Liver (tissue), 9 donors: ENCODE data around the gene IRF2BP2. TPM values are rescaled to one million over a fixed set of nuclear protein-coding genes. Genes with fewer than 3 reads are reported as not detected.

ENCODE experiments used
- DNase-seq: peaks from one replicate; pipeline ENCODE4 v3.0.0-alpha.2; 2017; ENCODE audit warnings: low spot score
- H3K27ac ChIP-seq, 2 donors: one replicate each; pipeline ENCODE4 v1.7.0; 2013; ENCODE audit warnings: inconsistent platforms in 2 of 2, low read length in 2 of 2, control low read depth in 1 of 2, low read depth in 1 of 2, mild to moderate bottlenecking in 1 of 2
- H3K27me3 ChIP-seq, 4 donors: one replicate each; pipeline versions ENCODE4 v1.6.1 to v1.7.0; 2013; ENCODE audit warnings: low read length in 3 of 4, inconsistent platforms in 1 of 4, mild to moderate bottlenecking in 1 of 4, moderate library complexity in 1 of 4; ENCODE audit not compliant: control insufficient read depth in 4 of 4, insufficient read depth in 4 of 4
- H3K36me3 ChIP-seq, 4 donors: one replicate each; pipeline versions ENCODE4 v1.6.1 to v1.7.0; 2013; ENCODE audit warnings: low read length in 3 of 4, mild to moderate bottlenecking in 3 of 4, low read depth in 1 of 4, moderate library complexity in 1 of 4; ENCODE audit not compliant: control insufficient read depth in 4 of 4, insufficient read depth in 3 of 4
- H3K4me1 ChIP-seq, 4 donors: one replicate each; pipeline versions ENCODE4 v1.6.1 to v1.7.0; 2013; ENCODE audit warnings: low read length in 3 of 4, mild to moderate bottlenecking in 3 of 4, moderate library complexity in 1 of 4; ENCODE audit not compliant: control insufficient read depth in 4 of 4, insufficient read depth in 4 of 4
- H3K4me3 ChIP-seq, 3 donors: one replicate each; pipeline versions ENCODE4 v1.6.1 to v1.7.0; 2013; ENCODE audit warnings: low read length in 3 of 3, control low read depth in 1 of 3, low read depth in 1 of 3, mild to moderate bottlenecking in 1 of 3
- H3K9ac ChIP-seq, 2 donors: one replicate each; pipeline ENCODE4 v1.7.0; 2013; ENCODE audit warnings: low read length in 2 of 2, mild to moderate bottlenecking in 2 of 2, moderate library complexity in 2 of 2, control low read depth in 1 of 2, low read depth in 1 of 2
- H3K9me3 ChIP-seq, 4 donors: one replicate each; pipeline versions ENCODE4 v1.6.1 to v1.7.0; 2013; ENCODE audit warnings: low read length in 3 of 4; ENCODE audit not compliant: control insufficient read depth in 4 of 4
- ATF3 ChIP-seq: IDR thresholded peaks from 2 replicates; pipeline ENCODE4 v1.6.1; 2016; ENCODE audit warnings: antibody characterized with exemption
- EGR1 ChIP-seq, 2 donors: IDR thresholded peaks; 2 replicates each; pipeline ENCODE4 v1.6.1; 2016 to 2018; ENCODE audit warnings: antibody characterized with exemption in 2 of 2, low read depth in 2 of 2
- FOXA1 ChIP-seq: IDR thresholded peaks from 2 replicates; pipeline ENCODE4 v1.6.1; 2016; ENCODE audit warnings: antibody characterized with exemption
- FOXA2 ChIP-seq: IDR thresholded peaks from 2 replicates; pipeline ENCODE4 v1.6.1; 2016; ENCODE audit warnings: antibody characterized with exemption
- HNF4A ChIP-seq, 2 donors: conservative IDR thresholded peaks; 2 replicates each; pipeline ENCODE4 v1.6.1; 2016; ENCODE audit warnings: antibody characterized with exemption in 2 of 2, mild to moderate bottlenecking in 2 of 2
- HNF4G ChIP-seq: IDR thresholded peaks from 2 replicates; pipeline ENCODE4 v1.6.1; 2016; ENCODE audit warnings: antibody characterized with exemption
- JUND ChIP-seq, 2 donors: IDR thresholded peaks; 2 replicates each; pipeline ENCODE4 v1.6.1; 2016; ENCODE audit warnings: antibody characterized with exemption in 2 of 2
- MAX ChIP-seq: IDR thresholded peaks from 2 replicates; pipeline ENCODE4 v1.6.1; 2016; ENCODE audit warnings: antibody characterized with exemption
- RAD21 ChIP-seq, 2 donors: IDR thresholded peaks; 2 replicates each; pipeline ENCODE4 v1.6.1; 2016; ENCODE audit warnings: antibody characterized with exemption in 2 of 2, mild to moderate bottlenecking in 2 of 2
- REST ChIP-seq: IDR thresholded peaks from 2 replicates; pipeline ENCODE4 v1.6.1; 2016; ENCODE audit warnings: antibody characterized with exemption, mild to moderate bottlenecking
- RXRA ChIP-seq, 2 donors: IDR thresholded peaks; 2 replicates each; pipeline ENCODE4 v1.6.1; 2017 to 2018; ENCODE audit warnings: antibody characterized with exemption in 2 of 2, mild to moderate bottlenecking in 1 of 2
- SP1 ChIP-seq: IDR thresholded peaks from 2 replicates; pipeline ENCODE4 v1.6.1; 2018; ENCODE audit warnings: antibody characterized with exemption, mild to moderate bottlenecking
- TAF1 ChIP-seq: conservative IDR thresholded peaks from 2 replicates; pipeline ENCODE4 v1.6.1; 2016; ENCODE audit warnings: antibody characterized with exemption, mild to moderate bottlenecking
- YY1 ChIP-seq: IDR thresholded peaks from 2 replicates; pipeline ENCODE4 v1.6.1; 2016; ENCODE audit warnings: antibody characterized with exemption, mild to moderate bottlenecking
- WGBS: extraction: QIAGEN DNeasy Blood & Tissue Kit; methylation state at CpG from one replicate; pipeline ENCODE4 v1.1.7; 2013; 5-methylcytosine and 5-hydroxymethylcytosine counted together
- polyA plus RNA-seq, 2 donors: library from polyadenylated mRNA; stranded (reverse) in 1 of 2; unstranded in 1 of 2; fragments of 200-250 nt in 1 of 2; fragments of >200 nt in 1 of 2; fragmentation: Nextera tagmentation in 1 of 2; extraction: Ambion mirVana in 1 of 2; gene quantifications; one replicate each; pipeline versions ENCODE4 v1.2.1 to v1.2.3, GENCODE V29; 2013 to 2015
- total RNA-seq, 2 donors: library from RNA; depleted of rRNA; stranded (reverse); fragments of >200 nt; gene quantifications; one replicate each; pipeline ENCODE4 v1.2.3, GENCODE V29; 2014
- TF ChIP-seq, protein P1 (sequence below): IDR thresholded peaks from 2 replicates; pipeline ENCODE4 v1.6.1; 2016; ENCODE audit warnings: antibody characterized with exemption
- donor health status: healthy.
- donor health status: healthy.
- donor health status: healthy.
- donor health status: healthy.
- donor health status: healthy.

IRF2BP2 gene
- total and polyA plus RNA-seq, 4 donors: 22.2 to 48.2 (median 35.4) TPM

DNA sequence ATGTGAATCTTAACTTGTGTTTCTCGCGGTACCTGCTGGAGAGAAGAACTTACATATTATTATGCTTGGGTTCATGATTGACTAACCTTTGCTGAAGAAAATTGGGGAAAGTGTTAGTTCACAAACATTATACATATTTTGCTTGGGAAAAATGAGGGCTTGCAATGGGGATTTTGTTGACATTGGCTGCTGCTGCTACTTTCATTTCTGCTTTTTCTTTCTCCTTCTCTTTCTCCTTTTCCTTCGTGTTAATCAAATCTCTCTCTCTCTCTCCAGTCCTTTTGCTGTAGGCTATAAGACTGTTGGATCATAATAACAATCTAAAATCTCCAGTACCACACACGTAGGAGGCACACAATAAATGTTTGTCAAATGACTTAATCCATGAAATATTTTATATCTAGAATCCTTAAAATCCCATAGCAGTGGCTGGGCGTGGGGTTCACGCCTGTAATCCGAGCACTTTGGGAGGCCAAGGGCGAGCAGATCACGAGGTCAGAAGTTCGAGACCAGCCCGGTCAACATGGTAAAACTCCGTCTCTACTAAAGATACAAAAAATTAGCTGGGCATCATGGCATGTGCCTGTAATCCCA, 23.0 kb downstream of the IRF2BP2 start:
- DNase-seq: no peak
- no peak overlapping the region for H3K27ac ChIP-seq
- H3K27me3 ChIP-seq: no peaks in the 10 kb centered on the region
- WGBS: 84% methylated on average over 12 of the region's 12 CpGs
- H3K9ac ChIP-seq: no peak overlapping the region
- H3K36me3 ChIP-seq: no peaks in the 10 kb centered on the region
- H3K4me1 ChIP-seq: peaks cover 0 to 30% (median 16%) of the 10 kb centered on the region in 4 donors
- H3K9me3 ChIP-seq: no peaks in the 10 kb centered on the region
- TF ChIP-seq HNF4G (no peak), MAX (no peak), RXRA (IDR thresholded peaks at IDR 0.05) (no peak), TAF1 (no peak), SP1 (no peak), FOXA2 (no peak), ATF3 (no peak), JUND (IDR thresholded peaks at IDR 0.05) (no peak), RAD21 (IDR thresholded peaks at IDR 0.05) (no peak), FOXA1 (no peak), YY1 (no peak)
- TF ChIP-seq, protein P1, sequence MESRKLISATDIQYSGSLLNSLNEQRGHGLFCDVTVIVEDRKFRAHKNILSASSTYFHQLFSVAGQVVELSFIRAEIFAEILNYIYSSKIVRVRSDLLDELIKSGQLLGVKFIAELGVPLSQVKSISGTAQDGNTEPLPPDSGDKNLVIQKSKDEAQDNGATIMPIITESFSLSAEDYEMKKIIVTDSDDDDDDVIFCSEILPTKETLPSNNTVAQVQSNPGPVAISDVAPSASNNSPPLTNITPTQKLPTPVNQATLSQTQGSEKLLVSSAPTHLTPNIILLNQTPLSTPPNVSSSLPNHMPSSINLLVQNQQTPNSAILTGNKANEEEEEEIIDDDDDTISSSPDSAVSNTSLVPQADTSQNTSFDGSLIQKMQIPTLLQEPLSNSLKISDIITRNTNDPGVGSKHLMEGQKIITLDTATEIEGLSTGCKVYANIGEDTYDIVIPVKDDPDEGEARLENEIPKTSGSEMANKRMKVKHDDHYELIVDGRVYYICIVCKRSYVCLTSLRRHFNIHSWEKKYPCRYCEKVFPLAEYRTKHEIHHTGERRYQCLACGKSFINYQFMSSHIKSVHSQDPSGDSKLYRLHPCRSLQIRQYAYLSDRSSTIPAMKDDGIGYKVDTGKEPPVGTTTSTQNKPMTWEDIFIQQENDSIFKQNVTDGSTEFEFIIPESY: no peak
- no peak overlapping the region for H3K4me3 ChIP-seq

DNA sequence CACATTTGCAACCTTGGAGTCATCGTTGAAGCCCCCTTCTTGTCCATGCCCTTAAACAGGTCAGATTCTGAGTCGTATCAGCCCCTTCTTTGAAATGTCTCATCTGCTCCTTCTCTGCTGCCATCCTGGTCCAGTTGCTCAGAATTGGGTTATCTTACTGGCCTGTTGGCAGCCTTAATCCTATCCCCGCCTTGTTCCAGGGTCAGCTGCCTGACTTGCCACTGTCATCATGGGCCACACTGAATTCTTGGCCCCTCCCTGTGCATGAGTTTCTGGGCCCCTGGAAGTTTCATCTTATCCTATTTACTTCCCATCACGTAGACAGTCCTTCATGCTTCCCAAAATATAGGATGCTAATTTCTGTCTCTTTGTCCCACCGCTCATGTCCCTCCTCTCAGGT, 23.7 kb downstream of the IRF2BP2 start:
- no peak for TF ChIP-seq REST
- TF ChIP-seq HNF4A (conservative IDR thresholded peaks at IDR 0.05): no peak
- no peak for TF ChIP-seq MAX
- no peak for TF ChIP-seq EGR1 (IDR thresholded peaks at IDR 0.05; ENCODE audit: low read depth in 2 of 2)
- TF ChIP-seq RAD21 (IDR thresholded peaks at IDR 0.05): no peak
- TF ChIP-seq, protein P1: no peak
- H3K36me3 ChIP-seq: no peaks in the 10 kb centered on the region
- no peaks in the 10 kb centered on the region for H3K27me3 ChIP-seq
- no peak for DNase-seq
- H3K9me3 ChIP-seq: no peaks in the 10 kb centered on the region
- no peak overlapping the region for H3K9ac ChIP-seq
- peaks cover 0 to 32% (median 19%) of the 10 kb centered on the region in 4 donors for H3K4me1 ChIP-seq
- H3K4me3 ChIP-seq: no peak overlapping the region
- 95% methylated on average over 5 of the region's 5 CpGs for WGBS
- no peak overlapping the region for H3K27ac ChIP-seq
